ENCODE data around the gene ZBTB7B.

DNA sequence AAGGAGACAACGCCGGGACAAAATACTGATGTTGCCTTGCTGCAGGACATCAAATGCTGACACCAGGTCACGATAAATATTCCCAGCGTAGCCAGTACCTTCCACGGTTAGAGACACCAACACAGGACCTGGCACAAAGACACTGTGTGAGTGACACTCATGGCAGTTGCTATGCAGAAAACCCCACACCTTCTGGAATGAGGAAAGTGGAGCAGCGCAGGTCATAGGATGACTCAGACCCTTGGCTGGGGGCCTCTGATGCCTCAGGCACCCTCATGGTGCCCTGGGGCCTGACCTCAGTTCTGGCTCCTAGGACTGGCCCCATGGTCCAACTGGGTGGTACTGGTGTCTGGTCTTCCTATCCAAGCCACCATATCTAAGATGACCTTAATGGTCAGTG, 24.0 kb downstream of the ZBTB7B start:
- TF ChIP-seq, protein P1, sequence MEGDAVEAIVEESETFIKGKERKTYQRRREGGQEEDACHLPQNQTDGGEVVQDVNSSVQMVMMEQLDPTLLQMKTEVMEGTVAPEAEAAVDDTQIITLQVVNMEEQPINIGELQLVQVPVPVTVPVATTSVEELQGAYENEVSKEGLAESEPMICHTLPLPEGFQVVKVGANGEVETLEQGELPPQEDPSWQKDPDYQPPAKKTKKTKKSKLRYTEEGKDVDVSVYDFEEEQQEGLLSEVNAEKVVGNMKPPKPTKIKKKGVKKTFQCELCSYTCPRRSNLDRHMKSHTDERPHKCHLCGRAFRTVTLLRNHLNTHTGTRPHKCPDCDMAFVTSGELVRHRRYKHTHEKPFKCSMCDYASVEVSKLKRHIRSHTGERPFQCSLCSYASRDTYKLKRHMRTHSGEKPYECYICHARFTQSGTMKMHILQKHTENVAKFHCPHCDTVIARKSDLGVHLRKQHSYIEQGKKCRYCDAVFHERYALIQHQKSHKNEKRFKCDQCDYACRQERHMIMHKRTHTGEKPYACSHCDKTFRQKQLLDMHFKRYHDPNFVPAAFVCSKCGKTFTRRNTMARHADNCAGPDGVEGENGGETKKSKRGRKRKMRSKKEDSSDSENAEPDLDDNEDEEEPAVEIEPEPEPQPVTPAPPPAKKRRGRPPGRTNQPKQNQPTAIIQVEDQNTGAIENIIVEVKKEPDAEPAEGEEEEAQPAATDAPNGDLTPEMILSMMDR (IDR thresholded peaks at IDR 0.05), result no peak
- no peak for TF ChIP-seq POLR2A (IDR thresholded peaks at IDR 0.05)
